PFSK-1 (cell line): ENCODE measurements around the gene ESPNL.

Source experiments
- FOXP2 ChIP-seq: optimal IDR thresholded peaks from 2 replicates; pipeline ENCODE3; 2011; ENCODE audit warnings: borderline replicate concordance, control low read depth, inconsistent platforms; ENCODE audit not compliant: insufficient read depth; ENCODE audit errors: extremely low read length, extremely low read depth
- POLR2AphosphoS5 ChIP-seq: IDR thresholded peaks from 2 replicates; pipeline ENCODE4 v1.6.1; 2012; ENCODE audit warnings: low read depth, mild to moderate bottlenecking, control low read depth, low read length, moderate library complexity
- REST ChIP-seq, 2 experiments: IDR thresholded peaks; 2 replicates each; pipeline versions ENCODE4 v1.6.1 to v1.8.0; 2011 to 2012; ENCODE audit warnings: low read depth in 2 of 2, low read length in 2 of 2, control low read depth in 1 of 2, inconsistent platforms in 1 of 2, mild to moderate bottlenecking in 1 of 2, moderate library complexity in 1 of 2; ENCODE audit not compliant: insufficient read depth in 1 of 2
- SIN3A ChIP-seq: IDR thresholded peaks from 2 replicates; pipeline ENCODE4 v1.6.1; 2012; ENCODE audit warnings: mild to moderate bottlenecking, low read length, moderate library complexity, borderline replicate concordance; ENCODE audit not compliant: insufficient read depth
- TAF1 ChIP-seq: IDR thresholded peaks from 2 replicates; pipeline ENCODE4 v1.6.1; 2012; ENCODE audit warnings: low read length, control low read depth, borderline replicate concordance; ENCODE audit not compliant: insufficient read depth

Gene ESPNL

DNA sequence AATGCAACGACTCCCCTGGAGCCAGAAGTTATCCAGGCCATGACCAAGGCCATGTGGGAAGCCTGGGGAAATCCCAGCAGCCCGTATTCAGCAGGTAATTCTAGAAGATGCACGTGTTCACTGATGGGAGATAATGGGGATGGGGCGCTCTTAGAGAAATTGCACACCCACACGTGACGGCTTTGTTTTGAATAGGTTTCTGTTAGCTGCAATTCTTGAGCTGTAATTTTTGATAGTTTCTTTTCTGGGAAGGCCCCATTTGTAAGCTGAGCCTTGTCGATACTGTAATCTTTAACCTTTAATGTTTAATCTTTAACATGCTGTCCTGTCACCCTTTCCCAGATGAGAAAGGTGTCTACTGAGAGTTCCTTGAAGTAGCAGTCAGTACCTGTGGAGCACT, 35.8 kb upstream of the ESPNL start:
- TF ChIP-seq REST (IDR thresholded peaks at IDR 0.05; ENCODE audit: insufficient read depth in 1 of 2, low read depth in 2 of 2, low read length in 2 of 2): no peak
- no peak for TF ChIP-seq SIN3A
- TF ChIP-seq POLR2AphosphoS5: no peak
- TF ChIP-seq TAF1: no peak
- TF ChIP-seq FOXP2: no peak

DNA sequence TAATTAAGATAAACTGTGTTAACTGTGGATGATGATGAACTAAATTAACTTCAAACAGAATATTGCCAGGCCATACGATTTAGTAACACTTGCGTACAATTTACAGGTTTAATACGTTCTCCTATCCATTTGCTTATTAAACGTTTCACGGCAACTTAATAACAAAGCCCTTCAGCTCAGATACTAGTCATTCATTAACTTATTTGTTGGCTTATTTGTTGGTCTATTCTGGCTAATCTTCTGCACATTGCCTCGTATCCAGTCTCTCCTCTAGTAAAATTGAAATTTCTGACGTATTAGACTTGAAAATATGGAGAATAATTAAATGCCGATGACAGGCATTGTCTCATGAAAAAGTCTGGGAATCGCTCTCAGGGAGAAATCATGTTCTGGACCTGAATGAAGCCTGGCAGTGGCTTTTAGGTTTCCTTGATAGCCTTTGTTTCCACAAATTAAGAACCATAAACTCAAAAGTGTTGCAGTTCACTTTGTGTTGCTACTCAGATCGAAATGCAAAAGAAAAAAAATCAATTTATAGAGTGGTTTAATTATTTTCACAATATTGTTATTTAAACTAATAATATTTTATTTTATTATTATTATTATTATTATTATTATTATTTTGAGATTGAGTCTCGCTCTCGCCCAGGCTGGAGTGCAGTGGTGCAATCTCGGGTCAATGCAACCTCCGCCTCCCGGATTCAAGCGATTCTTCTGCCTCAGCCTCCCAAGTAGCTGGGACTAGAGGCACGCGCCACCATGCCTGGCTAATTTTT, 34.9 kb upstream of the ESPNL start:
- TF ChIP-seq SIN3A (no peak), POLR2AphosphoS5 (no peak), TAF1 (no peak), REST (IDR thresholded peaks at IDR 0.05; ENCODE audit: insufficient read depth in 1 of 2, low read depth in 2 of 2, low read length in 2 of 2) (no peak), FOXP2 (no peak)

- TF ChIP-seq POLR2AphosphoS5: no peak
- no peak for TF ChIP-seq SIN3A
These were observed 33.9 kb upstream of the ESPNL start for GRCh38 chr2:238066218-238066617.

DNA sequence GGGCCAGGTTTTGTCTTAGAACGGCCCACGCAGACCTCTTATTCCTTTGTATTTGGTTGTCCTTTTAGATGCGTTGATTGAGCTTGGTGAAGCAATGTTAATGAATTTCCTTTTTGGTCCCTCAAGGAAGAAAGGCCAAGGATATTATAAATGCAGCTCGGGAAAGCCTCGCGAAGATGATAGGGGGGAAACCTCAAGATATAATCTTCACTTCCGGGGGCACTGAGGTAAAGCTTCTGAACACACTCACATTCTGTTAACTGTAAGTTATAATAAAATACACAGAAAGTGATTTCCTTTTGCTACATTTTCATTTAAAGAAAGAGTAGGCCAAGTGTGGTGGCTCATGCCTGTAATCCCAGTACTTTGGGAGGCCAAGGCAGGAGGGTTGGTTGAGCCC, 32.2 kb upstream of the ESPNL start:
- TF ChIP-seq POLR2AphosphoS5: no peak
- TF ChIP-seq FOXP2: no peak
- no peak for TF ChIP-seq SIN3A
- TF ChIP-seq TAF1: no peak
- no peak for TF ChIP-seq REST (IDR thresholded peaks at IDR 0.05; ENCODE audit: insufficient read depth in 1 of 2, low read depth in 2 of 2, low read length in 2 of 2)

GRCh38 chr2:238069021-238069709, 31.0 kb upstream of the ESPNL start:
- no peak for TF ChIP-seq REST (IDR thresholded peaks at IDR 0.05; ENCODE audit: insufficient read depth in 1 of 2, low read depth in 2 of 2, low read length in 2 of 2)
